Coronary artery (tissue), 2 donors: ENCODE measurements around the gene ZNF503.
A peak's percentile ranks its signal among the peaks of the same experiment; 100 is the strongest.

Source experiments
- DNase-seq: peaks from one replicate; pipeline ENCODE4 v3.0.0-alpha.2; 2017; ENCODE audit warnings: low spot score
- H3K27ac ChIP-seq, 2 donors: fragments of 200-600 bp; sonication (generic); one replicate each; pipeline ENCODE4 v1.5.1; 2016 to 2019
- H3K4me3 ChIP-seq: fragments of 200-600 bp; sonication (generic); 2 replicates; pipeline ENCODE4 v1.5.1; 2016; ENCODE audit warnings: mild to moderate bottlenecking, moderate library complexity
- TF ChIP-seq, protein P1 (sequence below): fragments of 200-600 bp; sonication (generic); IDR thresholded peaks from one replicate; pipeline ENCODE4 v1.5.1; 2019; ENCODE audit warnings: antibody characterized with exemption

The ZNF503 gene

DNA sequence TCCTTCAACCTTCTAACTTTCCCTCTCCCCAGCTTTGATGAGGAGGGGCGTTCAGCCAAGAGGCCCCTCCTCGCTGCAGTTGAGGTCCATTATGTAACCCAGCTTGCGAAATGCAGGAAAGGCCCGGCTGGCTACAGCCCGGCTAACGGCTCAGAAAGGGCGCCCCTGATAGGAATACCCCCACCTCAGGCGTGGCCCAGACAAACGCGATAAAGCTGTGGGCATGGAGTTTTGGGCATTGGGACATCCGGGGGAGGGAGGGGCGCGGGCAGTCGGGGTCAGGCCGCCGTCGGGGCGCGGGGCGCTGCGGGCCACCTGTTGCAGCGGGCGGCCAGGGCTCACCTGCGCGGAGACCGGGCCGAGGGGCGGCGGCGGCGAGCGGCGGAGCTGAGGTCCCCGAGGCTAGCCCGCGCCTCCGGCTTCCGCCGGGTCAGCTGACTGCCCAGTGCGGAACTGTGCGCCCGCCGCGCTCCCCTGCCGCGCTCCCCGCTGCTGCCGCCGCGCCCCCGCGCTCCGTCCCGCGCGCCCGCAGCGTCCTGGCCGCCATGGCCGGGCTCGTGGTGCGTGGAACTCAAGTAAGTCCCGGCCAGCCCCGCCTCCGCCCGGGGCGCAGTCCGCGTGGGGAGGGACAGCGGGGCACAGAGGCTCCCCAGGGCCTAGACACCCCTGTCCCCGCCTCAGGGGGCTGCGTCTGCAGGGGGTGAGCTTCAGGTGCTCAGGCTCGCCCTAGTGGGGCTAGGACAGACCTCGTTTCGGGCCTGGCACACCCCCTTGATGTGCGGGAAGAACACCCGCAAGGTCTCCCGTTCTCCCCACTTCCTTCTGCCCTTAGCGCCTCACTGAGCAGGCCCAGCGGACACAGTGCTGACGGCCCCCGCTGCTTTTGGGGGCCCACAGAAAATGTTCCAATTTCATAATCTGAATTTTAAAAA, 29.9 kb upstream of the ZNF503 start, which contains the start of gene LRMDA:
TSS of gene LRMDA (plus strand) at position 445 of the 932 bp plus-strand sequence.
- H3K4me3 ChIP-seq = peak within 1 kb of the TSS; percentile 83
- TF ChIP-seq, protein P1, sequence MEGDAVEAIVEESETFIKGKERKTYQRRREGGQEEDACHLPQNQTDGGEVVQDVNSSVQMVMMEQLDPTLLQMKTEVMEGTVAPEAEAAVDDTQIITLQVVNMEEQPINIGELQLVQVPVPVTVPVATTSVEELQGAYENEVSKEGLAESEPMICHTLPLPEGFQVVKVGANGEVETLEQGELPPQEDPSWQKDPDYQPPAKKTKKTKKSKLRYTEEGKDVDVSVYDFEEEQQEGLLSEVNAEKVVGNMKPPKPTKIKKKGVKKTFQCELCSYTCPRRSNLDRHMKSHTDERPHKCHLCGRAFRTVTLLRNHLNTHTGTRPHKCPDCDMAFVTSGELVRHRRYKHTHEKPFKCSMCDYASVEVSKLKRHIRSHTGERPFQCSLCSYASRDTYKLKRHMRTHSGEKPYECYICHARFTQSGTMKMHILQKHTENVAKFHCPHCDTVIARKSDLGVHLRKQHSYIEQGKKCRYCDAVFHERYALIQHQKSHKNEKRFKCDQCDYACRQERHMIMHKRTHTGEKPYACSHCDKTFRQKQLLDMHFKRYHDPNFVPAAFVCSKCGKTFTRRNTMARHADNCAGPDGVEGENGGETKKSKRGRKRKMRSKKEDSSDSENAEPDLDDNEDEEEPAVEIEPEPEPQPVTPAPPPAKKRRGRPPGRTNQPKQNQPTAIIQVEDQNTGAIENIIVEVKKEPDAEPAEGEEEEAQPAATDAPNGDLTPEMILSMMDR = no peak
- H3K27ac ChIP-seq = peak within 1 kb of the TSS; percentile 67 to 83
- no peak for DNase-seq

GRCh38 chr10:75430000-75430763, 28.6 kb upstream of the ZNF503 start:
- TF ChIP-seq, protein P1 = no peak

GRCh38 chr10:75429159-75429827, 27.7 kb upstream of the ZNF503 start:
- no peak for DNase-seq
- TF ChIP-seq, protein P1 = no peak
- no peak overlapping the region for H3K27ac ChIP-seq
- no peak overlapping the region for H3K4me3 ChIP-seq

More at GRCh38 chr10:75430000-75430763, 28.6 kb upstream of the ZNF503 start:
- Histone ChIP-seq H3K27ac (peak overlapping the region in 1 of 2 donors; percentile 83), H3K4me3 (peak overlapping the region; percentile 83)
- DNase-seq = no peak

DNA sequence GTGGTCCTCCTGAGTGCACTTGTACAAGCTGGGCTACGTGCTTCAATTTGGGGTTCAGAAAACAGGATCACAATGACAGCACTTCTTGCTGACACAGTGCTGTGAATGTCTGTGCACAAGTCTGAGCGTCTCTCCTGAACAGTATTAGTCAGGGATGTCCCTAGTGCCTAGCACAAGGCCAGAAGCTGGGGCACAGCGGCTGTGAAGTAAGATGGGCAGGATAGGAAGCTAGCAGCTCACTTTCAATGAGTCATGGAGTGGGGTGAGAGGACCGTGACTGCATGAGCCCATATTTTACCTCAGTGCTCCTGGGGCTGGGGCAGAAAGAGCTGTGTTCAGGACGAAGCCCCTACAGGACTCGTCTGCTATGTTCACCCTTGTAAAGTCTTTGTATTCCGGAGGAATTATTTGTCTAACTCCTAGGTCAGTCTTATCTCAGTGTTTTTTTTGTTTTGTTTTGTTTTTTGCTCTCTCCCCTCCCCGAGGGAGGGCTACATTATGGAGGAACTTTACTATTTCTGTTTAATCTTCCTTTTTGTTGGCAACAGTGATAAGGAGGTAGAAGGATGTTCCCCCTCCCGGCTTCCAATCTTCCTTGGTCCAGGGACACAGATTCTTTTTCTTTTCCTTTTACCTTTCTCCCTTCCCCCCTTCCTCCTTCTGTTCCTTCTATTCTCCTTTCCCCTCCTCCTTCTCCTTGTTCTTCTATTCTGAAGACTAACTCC, 27.0 kb upstream of the ZNF503 start:
- no peak overlapping the region for H3K4me3 ChIP-seq
- TF ChIP-seq, protein P1 = no peak
- H3K27ac ChIP-seq = peak overlapping the region in 1 of 2 donors; percentile 9
- DNase-seq = no peak

DNA sequence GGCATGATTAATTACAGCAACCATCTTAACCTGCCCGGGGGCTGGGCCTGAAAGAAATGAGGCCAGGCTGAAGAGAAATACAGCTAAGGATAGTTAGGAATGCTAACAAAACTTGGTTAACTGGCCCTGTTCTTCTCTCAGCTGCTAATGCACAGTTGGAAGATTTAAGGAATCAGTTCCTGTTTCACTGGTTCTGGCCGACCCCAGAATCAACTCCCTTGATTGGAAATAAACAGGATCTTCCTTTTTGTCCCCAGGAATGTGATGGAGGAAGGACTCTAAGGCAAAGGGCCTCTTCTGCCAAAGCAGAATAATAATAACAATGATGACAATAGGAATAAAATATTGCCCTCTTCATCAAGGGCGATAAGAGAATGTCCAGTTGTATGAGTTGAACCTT, 26.4 kb upstream of the ZNF503 start:
- Histone ChIP-seq H3K4me3 (no peak overlapping the region), H3K27ac (peak overlapping the region in 1 of 2 donors; percentile 9)
- TF ChIP-seq, protein P1 = no peak
- DNase-seq = no peak

DNA sequence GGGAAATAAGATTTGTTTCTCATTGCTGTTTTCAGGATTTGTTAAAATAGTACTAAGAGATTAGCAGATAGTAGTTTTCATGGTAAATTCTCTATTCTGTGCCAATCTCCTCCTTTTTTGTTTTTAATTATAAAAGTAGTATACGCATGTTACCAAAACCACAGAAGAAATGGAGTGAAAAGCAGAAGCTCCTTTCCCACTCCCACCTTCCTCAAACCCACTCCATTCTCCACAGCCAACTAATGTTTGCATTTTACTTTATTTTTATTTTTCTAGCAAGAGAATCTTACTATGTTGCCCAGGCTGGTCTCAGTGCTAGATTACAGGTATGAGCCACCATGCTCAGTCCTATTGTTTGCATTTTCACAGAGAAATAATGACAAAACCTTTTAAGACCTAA, 25.3 kb upstream of the ZNF503 start:
- TF ChIP-seq, protein P1 = no peak
- no peak for DNase-seq
- Histone ChIP-seq H3K27ac (no peak overlapping the region), H3K4me3 (no peak overlapping the region)
